Astrocyte of the cerebellum (primary cell): ENCODE measurements around the gene FARS2.

Experiments
- DNase-seq: peaks from one replicate; pipeline ENCODE4 v3.0.0-alpha.2; 2011; ENCODE audit warnings: low read depth
- H3K4me3 ChIP-seq: 2 replicates; pipeline ENCODE4 v1.5.1; 2011; ENCODE audit warnings: mild to moderate bottlenecking, low read depth, low read length, moderate library complexity
- CTCF ChIP-seq: IDR thresholded peaks from 2 replicates; pipeline ENCODE4 v1.5.1; 2012; ENCODE audit warnings: low read length, low read depth, moderate library complexity, mild to moderate bottlenecking; ENCODE audit errors: missing control alignments
- in situ Hi-C: cut with HindIII; loops from 2 replicates; pipeline ENCODE4 v1.10.0; 2017; ENCODE audit warnings: low sequenced_read_pairs

Gene FARS2

DNA sequence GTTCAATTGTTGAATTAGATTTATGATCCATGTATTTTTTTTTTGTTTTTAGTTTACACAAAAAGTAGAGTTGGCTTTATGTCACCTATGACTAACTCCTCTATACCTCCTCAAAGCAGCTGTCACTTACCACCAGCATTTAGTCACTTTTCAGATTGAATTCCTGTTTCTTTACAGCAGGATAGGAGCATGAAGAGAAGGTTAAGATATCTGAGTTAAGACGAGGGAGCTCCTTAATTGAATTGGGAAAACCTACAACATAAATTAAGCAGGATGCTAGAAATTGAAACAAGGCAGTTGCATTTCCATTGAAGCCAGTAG is 237.2 kb downstream of the FARS2 start:
- DNase-seq = no peak
- no peak for TF ChIP-seq CTCF
- in situ Hi-C loops = no loop called here
- peak overlapping the region; percentile 5 for H3K4me3 ChIP-seq

GRCh38 chr6:5499644-5500306 is 238.5 kb downstream of the FARS2 start:
- TF ChIP-seq CTCF = no peak
- DNase-seq = no peak
- in situ Hi-C loops = no loop called here
- H3K4me3 ChIP-seq = no peak overlapping the region

GRCh38 chr6:5501837-5502236 is 240.5 kb downstream of the FARS2 start:
- in situ Hi-C loops = no loop called here
- DNase-seq = no peak
- H3K4me3 ChIP-seq = no peak overlapping the region
- TF ChIP-seq CTCF = no peak

DNA sequence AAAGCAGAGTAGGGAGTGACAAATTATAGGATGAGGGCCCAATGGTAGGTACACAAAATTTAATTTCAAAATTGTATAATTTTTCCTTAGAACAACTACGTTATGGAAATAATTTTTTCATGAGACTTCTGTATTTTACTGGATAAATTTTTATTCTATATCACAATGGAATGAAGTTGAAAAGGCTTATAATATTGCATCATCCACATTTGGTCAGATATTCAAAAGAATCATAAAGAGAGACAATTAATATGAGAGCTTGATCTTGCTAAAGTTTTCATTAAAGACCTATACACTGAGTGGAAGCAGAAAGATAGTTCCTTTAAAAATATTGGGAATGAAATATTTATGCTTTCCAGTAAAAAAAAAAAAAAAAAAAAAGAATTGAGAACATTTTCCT is 242.8 kb downstream of the FARS2 start:
- no peak overlapping the region for H3K4me3 ChIP-seq
- no peak for TF ChIP-seq CTCF
- DNase-seq = no peak
- in situ Hi-C loops = no loop called here

DNA sequence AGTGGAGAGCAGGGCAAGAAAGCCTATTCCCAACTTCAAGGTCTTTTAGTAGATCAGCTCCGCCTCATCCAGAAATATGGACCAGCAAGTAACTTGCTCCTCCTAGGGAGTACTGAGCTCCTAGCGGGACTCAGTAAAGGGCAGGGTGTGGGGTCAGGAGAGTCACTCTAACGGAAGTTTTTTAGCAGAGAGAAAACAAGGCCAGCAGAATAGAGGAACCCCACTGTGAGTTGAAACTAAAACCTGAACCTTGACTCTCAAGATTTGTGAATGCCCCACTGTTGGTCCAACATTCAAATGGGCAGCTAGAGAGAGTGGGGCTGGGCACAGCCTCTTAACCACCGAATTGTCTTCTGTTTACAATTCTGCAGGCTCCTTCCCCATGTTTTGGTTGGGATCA is 244.8 kb downstream of the FARS2 start:
- no peak for TF ChIP-seq CTCF
- DNase-seq = no peak
- no peak overlapping the region for H3K4me3 ChIP-seq
- in situ Hi-C loops = no loop called here

DNA sequence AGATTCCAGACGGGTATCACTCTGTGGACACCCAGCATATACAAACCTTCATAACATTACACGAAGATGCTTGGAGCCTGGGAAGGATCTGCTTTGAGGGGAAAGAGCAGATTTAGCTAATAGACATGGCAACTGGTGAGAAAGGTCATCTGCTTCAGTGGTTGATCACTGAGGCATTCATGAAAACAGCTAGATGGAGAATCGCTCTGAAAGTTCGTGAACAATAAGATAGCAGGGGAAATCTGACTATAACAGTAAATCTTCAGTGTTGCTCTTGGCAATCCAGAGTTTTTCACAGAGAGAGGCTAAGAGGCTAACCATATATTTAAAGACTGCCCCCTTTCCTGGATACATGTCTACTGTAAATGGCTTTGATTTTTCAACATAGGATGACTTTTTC is 245.3 kb downstream of the FARS2 start:
- TF ChIP-seq CTCF = no peak
- in situ Hi-C loops = no loop called here

More for the DNA sequence above, 245.3 kb downstream of the FARS2 start:
- DNase-seq = no peak
- H3K4me3 ChIP-seq = no peak overlapping the region
